GM13976 (cell line): Measurements from ENCODE around the gene NES.
"Not testable (repeated sequence)": the region's sequence is repeated elsewhere in the genome, so short reads cannot be mapped to it uniquely, and the experiment has no call there.

Experiments used
- DNase-seq: peaks from one replicate; pipeline ENCODE4 v3.0.0; 2012; ENCODE audit warnings: low spot score
- in situ Hi-C: fragments of 300-500 bp; cut with MboI; formaldehyde crosslinking; loops from one replicate; pipeline ENCODE4 v1.12.0; 2022; ENCODE audit warnings: low sequenced_read_pairs, mixed read lengths, inconsistent platforms; ENCODE audit not compliant: unreplicated experiment
- TF ChIP-seq, protein P1 (sequence below): IDR thresholded peaks from 2 replicates; pipeline ENCODE4 v1.5.1; 2012; ENCODE audit warnings: borderline replicate concordance, mild to moderate bottlenecking; ENCODE audit not compliant: insufficient read depth; ENCODE audit errors: extremely low read depth, missing control alignments, control extremely low read depth

Gene NES

DNA sequence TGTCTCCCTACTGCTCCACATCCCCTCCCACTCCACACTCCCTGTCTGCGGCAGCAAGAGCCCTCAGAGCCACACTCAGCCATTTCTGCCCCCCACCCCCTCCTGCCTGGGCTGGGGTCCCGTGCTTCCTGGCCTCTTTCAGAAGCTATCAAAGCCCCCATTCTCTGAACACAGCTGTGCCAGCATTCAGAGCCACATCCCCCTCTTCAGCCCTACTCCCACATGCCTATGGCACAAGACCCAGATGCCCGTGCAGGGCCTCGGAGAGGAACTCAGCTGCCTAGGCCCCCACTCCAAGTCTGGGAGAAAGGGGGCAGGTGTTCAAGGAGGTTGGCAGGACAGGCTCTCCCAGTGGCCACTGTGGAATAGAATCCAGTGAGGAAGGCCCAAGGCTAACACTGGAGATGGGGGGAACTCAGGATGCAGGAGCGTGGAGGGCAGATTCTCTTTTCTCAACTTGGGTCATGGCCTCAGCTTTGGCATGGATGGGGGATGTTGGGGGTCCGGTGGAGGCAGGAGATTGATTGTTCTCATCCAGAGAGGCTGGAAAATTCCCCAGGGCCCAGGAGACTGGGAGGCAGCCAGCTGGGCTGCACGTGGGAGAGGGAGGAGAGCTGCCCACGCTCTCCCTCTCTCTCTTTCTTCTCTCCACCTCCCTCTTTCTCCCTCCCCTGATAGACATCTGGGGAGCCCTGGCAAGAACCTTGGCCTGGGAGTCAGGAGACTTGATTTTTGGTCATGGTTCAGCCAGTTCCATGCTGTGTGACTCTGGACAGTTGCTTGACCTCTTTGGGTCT is 38.8 kb downstream of the NES start:
- no peak for DNase-seq
- in situ Hi-C loops, result no loop called here
- TF ChIP-seq, protein P1, sequence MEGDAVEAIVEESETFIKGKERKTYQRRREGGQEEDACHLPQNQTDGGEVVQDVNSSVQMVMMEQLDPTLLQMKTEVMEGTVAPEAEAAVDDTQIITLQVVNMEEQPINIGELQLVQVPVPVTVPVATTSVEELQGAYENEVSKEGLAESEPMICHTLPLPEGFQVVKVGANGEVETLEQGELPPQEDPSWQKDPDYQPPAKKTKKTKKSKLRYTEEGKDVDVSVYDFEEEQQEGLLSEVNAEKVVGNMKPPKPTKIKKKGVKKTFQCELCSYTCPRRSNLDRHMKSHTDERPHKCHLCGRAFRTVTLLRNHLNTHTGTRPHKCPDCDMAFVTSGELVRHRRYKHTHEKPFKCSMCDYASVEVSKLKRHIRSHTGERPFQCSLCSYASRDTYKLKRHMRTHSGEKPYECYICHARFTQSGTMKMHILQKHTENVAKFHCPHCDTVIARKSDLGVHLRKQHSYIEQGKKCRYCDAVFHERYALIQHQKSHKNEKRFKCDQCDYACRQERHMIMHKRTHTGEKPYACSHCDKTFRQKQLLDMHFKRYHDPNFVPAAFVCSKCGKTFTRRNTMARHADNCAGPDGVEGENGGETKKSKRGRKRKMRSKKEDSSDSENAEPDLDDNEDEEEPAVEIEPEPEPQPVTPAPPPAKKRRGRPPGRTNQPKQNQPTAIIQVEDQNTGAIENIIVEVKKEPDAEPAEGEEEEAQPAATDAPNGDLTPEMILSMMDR, result no peak

DNA sequence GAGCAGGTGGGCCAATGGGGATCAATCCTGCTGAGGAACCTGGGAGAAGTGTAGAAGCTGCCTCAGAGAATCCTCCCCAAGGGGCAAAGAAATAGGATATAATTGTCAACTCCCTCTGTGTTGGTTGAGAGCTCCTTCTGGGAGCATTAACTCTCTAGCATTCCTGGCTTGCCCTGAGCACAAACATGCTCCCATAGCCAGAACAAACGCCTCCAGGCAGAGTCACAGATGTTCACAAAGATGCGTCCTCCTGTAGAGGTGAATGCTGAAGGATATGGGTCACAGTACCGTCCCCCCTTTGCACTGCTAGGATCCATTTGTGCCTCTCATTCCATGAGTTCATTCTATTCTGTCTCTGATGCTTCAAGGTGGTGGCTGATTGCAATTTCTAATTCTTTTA is 44.9 kb downstream of the NES start:
- TF ChIP-seq, protein P1, result no peak
- no peak for DNase-seq
- in situ Hi-C loops, result no loop called here

DNA sequence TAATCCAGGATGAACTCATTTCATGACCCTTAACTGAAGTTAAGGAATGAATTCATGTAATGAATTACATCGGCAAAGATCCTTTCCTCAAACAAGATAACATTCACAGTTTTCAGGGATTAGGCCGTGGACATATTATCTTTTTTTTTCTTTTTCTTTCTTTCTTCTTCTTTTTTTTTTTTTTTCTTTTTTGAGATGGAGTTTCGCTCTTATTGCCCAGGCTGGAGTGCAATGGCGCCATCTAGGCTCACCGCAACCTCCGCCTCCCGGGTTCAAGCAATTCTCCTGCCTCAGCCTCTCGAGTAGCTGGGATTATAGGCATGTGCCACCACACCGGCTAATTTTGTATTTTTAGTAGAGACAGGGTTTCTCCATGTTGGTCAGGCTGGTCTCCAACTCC is 46.1 kb downstream of the NES start:
- DNase-seq, in situ Hi-C loops: not testable (repeated sequence)

DNA sequence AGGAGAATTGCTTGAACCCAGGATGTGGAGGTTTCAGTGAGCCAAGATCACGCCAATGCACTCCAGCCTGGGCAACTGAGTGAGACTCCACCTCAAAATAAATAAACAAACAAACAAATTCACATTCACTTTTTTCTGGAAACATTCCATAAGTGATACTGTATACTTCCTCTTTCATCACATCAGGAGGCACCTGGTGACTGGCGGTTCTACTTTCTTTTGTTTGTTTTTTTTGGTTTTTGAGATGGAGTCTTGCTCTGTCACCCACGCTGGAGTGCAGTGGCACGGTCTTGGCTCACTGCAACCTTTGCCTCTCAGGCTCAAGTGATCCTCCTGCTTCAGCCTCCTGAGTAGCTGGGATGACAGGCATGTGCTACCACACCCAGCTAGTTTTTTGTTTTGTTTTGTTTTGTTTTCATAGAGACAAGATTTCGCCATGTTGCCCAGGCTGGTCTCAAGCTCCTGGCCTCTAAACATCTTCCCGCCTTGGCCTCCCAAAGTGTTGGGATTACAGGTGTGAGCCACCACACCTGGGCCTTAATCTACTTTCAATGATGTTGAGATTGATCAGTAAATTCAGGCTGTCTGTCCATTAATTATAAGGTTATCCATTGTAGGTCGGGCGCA is 47.3 kb downstream of the NES start:
- in situ Hi-C loops, result no loop called here
- TF ChIP-seq, protein P1, result no peak
- no peak for DNase-seq

- TF ChIP-seq, protein P1, result peak; percentile 63
- no peak for DNase-seq
- in situ Hi-C loops, result no loop called here
These were observed 49.8 kb downstream of the NES start for GRCh38 chr1:156627313-156627880.

DNA sequence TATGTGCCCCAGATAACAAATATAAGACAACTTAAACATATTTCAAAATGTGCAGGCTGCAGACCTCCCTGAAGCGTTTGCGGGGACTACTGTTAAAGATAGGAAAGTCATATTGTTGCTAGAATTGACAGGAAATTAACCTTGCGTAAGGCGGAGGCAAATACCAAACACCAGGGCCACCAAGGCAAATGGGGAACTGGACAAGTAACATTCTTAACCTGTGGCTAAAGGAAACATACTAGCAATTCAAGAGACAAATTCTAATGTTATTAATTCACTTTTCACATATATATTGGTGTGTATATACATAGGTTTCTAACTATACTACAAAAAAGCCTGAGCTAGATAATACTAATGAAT is 51.1 kb downstream of the NES start:
- TF ChIP-seq, protein P1, result no peak
- no peak for DNase-seq
- in situ Hi-C loops, result no loop called here
